HepG2 (cell line): ENCODE data around the gene ERC1. TPM values are rescaled to one million over a fixed set of nuclear protein-coding genes. Genes with fewer than 3 reads are reported as not detected.

Source experiments
- ATAC-seq: fragments of 200-7000 bp; cut with Tn5 transposase; 3 replicates; pipeline ENCODE4 v1.9.1; 2020; ENCODE audit warnings: mild to moderate bottlenecking, moderate library complexity
- BruUV-seq: library from RNA; stranded (reverse); fragments of 400-500 nt; replicated peaks from 2 replicates; lab custom pipeline; 2021; lab: Mats Ljungman, UMichigan
- CTCF ChIA-PET: fragments of 300-600 bp; formaldehyde crosslinking; extraction: SDS; loops from one replicate; lab custom pipeline; 2021; ENCODE audit warnings: low total read pairs, inconsistent platforms, low intra/inter-chr PET ratio; lab: Yijun Ruan, JAX
- POLR2A ChIA-PET: fragments of 350-600 bp; sonication (Branson Sonifier 250); formaldehyde crosslinking; loops from one replicate; lab custom pipeline; 2020; ENCODE audit warnings: antibody characterized with exemption, inconsistent platforms; lab: Yijun Ruan, JAX
- DNase-seq: peaks from one replicate; pipeline ENCODE4 v3.0.0-alpha.2; 2015; ENCODE audit warnings: low spot score
- FAIRE-seq: peaks from 3 replicates; lab custom pipeline; 2011; peaks lifted over from hg19 to GRCh38; lab: Jason Lieb, UNC
- H2AFZ ChIP-seq: one replicate; pipeline ENCODE4 v1.6.1; 2011; ENCODE audit warnings: low read length, inconsistent platforms
- H3K27ac ChIP-seq: fragments of 300-600 bp; 3 replicates; pipeline ENCODE4 v1.8.0; 2011; ENCODE audit warnings: mixed run types, mild to moderate bottlenecking, mixed read lengths, low read length, inconsistent platforms; ENCODE audit not compliant: insufficient read depth; ENCODE audit errors: extremely low read length
- H3K27me3 ChIP-seq, 2 experiments: fragments of 200-600 bp in 1 of 2; 2 replicates in 1 of 2; 3 replicates in 1 of 2; pipeline versions ENCODE4 v1.6.0 to v1.8.0; 2011; ENCODE audit warnings: low read length in 2 of 2, mild to moderate bottlenecking in 2 of 2, moderate library complexity in 2 of 2, inconsistent platforms in 1 of 2; ENCODE audit not compliant: insufficient read depth in 2 of 2, control insufficient read depth in 1 of 2
- H3K36me3 ChIP-seq, 2 experiments: fragments of 200-600 bp in 1 of 2; replicated peaks in 1 of 2; 2 replicates in 1 of 2; 3 replicates in 1 of 2; pipeline versions ENCODE4 v1.5.1 to v1.8.0; 2011; ENCODE audit warnings: low read length in 2 of 2, inconsistent platforms in 1 of 2; ENCODE audit not compliant: insufficient read depth in 2 of 2, control insufficient read depth in 1 of 2
- H3K4me1 ChIP-seq: 2 replicates; pipeline ENCODE4 v1.5.1; 2012; ENCODE audit warnings: low read length, inconsistent platforms; ENCODE audit not compliant: insufficient read depth
- H3K4me2 ChIP-seq: 2 replicates; pipeline ENCODE4 v1.6.0; 2011; ENCODE audit warnings: low read depth, low read length, inconsistent platforms
- H3K4me3 ChIP-seq, 3 experiments: fragments of 200-600 bp in 1 of 3; sonication (generic), shearing (Covaris generic) in 1 of 3; replicated peaks in 1 of 3; 2 replicates each; pipeline ENCODE4 v1.5.1; 2011 to 2016; ENCODE audit warnings: low read length in 3 of 3, inconsistent platforms in 2 of 3, low read depth in 2 of 3, mild to moderate bottlenecking in 2 of 3, control low read depth in 1 of 3, mixed read lengths in 1 of 3; ENCODE audit not compliant: insufficient read depth in 1 of 3
- H3K79me2 ChIP-seq: one replicate; pipeline ENCODE4 v1.6.1; 2011; ENCODE audit warnings: low read length, inconsistent platforms; ENCODE audit not compliant: insufficient read depth
- H3K9ac ChIP-seq: 2 replicates; pipeline ENCODE4 v1.6.0; 2011; ENCODE audit warnings: mild to moderate bottlenecking, low read depth, low read length, inconsistent platforms; ENCODE audit not compliant: insufficient read depth
- H3K9me3 ChIP-seq: 2 replicates; pipeline ENCODE4 v1.5.1; 2012; ENCODE audit warnings: mild to moderate bottlenecking, low read length
- H4K20me1 ChIP-seq: 2 replicates; pipeline ENCODE4 v1.6.0; 2011; ENCODE audit warnings: inconsistent platforms, mild to moderate bottlenecking, low read length, moderate library complexity; ENCODE audit not compliant: insufficient read depth
- AGO2 ChIP-seq: fragments of 200-400 bp; formaldehyde crosslinking; optimal IDR thresholded peaks from 2 replicates; pipeline ENCODE3; 2017; ENCODE audit warnings: mild to moderate bottlenecking, low read depth, low read length, moderate library complexity
- BORCS8-MEF2B ChIP-seq: sonication (generic); formaldehyde crosslinking; IDR thresholded peaks from 2 replicates; pipeline ENCODE4 v1.8.0; 2022; ENCODE audit warnings: mild to moderate bottlenecking, missing genetic modification reagents
- EEA1 ChIP-seq: sonication (generic); formaldehyde crosslinking; IDR thresholded peaks from 2 replicates; pipeline ENCODE4 v1.5.1; 2020; ENCODE audit warnings: mild to moderate bottlenecking, missing genetic modification reagents, borderline replicate concordance
- FLYWCH1 ChIP-seq: sonication (generic); formaldehyde crosslinking; IDR thresholded peaks from 2 replicates; pipeline ENCODE4 v1.8.1; 2023; ENCODE audit warnings: mild to moderate bottlenecking, missing genetic modification reagents
- HOXA7 ChIP-seq: sonication (generic); formaldehyde crosslinking; IDR thresholded peaks from 2 replicates; pipeline ENCODE4 v1.8.1; 2022; ENCODE audit warnings: mild to moderate bottlenecking, missing genetic modification reagents, moderate library complexity
- MBD4 ChIP-seq: IDR thresholded peaks from 2 replicates; pipeline ENCODE4 v1.6.1; 2012; ENCODE audit warnings: low read length, inconsistent platforms, borderline replicate concordance
- NFIC ChIP-seq: IDR thresholded peaks from 2 replicates; pipeline ENCODE4 v1.6.1; 2012; ENCODE audit warnings: mild to moderate bottlenecking, low read length, inconsistent platforms
- NPAS2 ChIP-seq: sonication (generic); formaldehyde crosslinking; IDR thresholded peaks from 2 replicates; pipeline ENCODE4 v1.8.0; 2022; ENCODE audit warnings: mild to moderate bottlenecking, missing genetic modification reagents, borderline replicate concordance
- TEAD3 ChIP-seq: optimal IDR thresholded peaks from 2 replicates; pipeline ENCODE3; 2016; ENCODE audit warnings: borderline replicate concordance
- ZNF260 ChIP-seq: sonication (generic); formaldehyde crosslinking; IDR thresholded peaks from 2 replicates; pipeline ENCODE4 v1.4.0; 2020; ENCODE audit warnings: missing genetic modification reagents, low read depth, mild to moderate bottlenecking, borderline replicate concordance
- ZNF331 ChIP-seq: sonication (generic); formaldehyde crosslinking; IDR thresholded peaks from 2 replicates; pipeline ENCODE4 v1.4.0; 2020; ENCODE audit warnings: missing genetic modification reagents
- ZNF382 ChIP-seq: sonication (generic); formaldehyde crosslinking; IDR thresholded peaks from 2 replicates; pipeline ENCODE4 v1.5.0; 2020; ENCODE audit warnings: missing genetic modification reagents, mild to moderate bottlenecking, borderline replicate concordance
- ZNF605 ChIP-seq: sonication (generic); formaldehyde crosslinking; IDR thresholded peaks from 2 replicates; pipeline ENCODE4 v1.8.0; 2022; ENCODE audit warnings: mild to moderate bottlenecking, missing genetic modification reagents
- ZNF616 ChIP-seq: sonication (generic); formaldehyde crosslinking; IDR thresholded peaks from 2 replicates; pipeline ENCODE4 v1.5.0; 2020; ENCODE audit warnings: low read depth, mild to moderate bottlenecking, missing genetic modification reagents
- ZSCAN29 ChIP-seq: sonication (generic); formaldehyde crosslinking; conservative IDR thresholded peaks from 2 replicates; pipeline ENCODE4 v1.4.0; 2020; ENCODE audit warnings: mild to moderate bottlenecking, missing genetic modification reagents
- WGBS: methylation state at CpG from one replicate; pipeline ENCODE4 v1.1.6; 2017; ENCODE audit warnings: low lambda C conversion rate; 5-methylcytosine and 5-hydroxymethylcytosine counted together
- in situ Hi-C: cut with HindIII; loops from 2 replicates; pipeline ENCODE4 v1.10.0; 2017; ENCODE audit warnings: low pct_unique_long_range_greater_than_20kb; ENCODE audit not compliant: extremely low pct_ligation_motif_present
- intact Hi-C: fragments of 100-400 bp; cut with micrococcal nuclease; formaldehyde crosslinking; loops from one replicate; pipeline ENCODE4 v1.10.0; 2022; ENCODE audit not compliant: unreplicated experiment
- polyA plus RNA-seq, 8 experiments: library from polyadenylated mRNA; depleted of rRNA in 3 of 8; stranded (reverse) in 7 of 8; unstranded in 1 of 8; fragments of >200 nt; fragmentation: Illumina TruSeq in 4 of 8; extraction: Trizol in 4 of 8; gene quantifications; 2 replicates each; pipeline versions ENCODE4 v1.2.1 to v1.2.3, GENCODE V29; 2011 to 2016; ENCODE audit warnings: low read depth in 4 of 8, missing spikeins in 1 of 8, mixed read lengths in 1 of 8; ENCODE audit not compliant: insufficient read depth in 1 of 8
- total RNA-seq, 5 experiments: library from RNA; depleted of rRNA; stranded (reverse); fragments of >200 nt; fragmentation: Illumina TruSeq; extraction: Trizol; gene quantifications; 2 replicates each; pipeline ENCODE4 v1.2.3, GENCODE V29; 2016; ENCODE audit warnings: low read depth in 1 of 5
- TF ChIP-seq, protein P1 (sequence below): sonication (generic); formaldehyde crosslinking; IDR thresholded peaks from 2 replicates; pipeline ENCODE4 v1.4.0; 2020; ENCODE audit warnings: low read depth, mild to moderate bottlenecking, missing genetic modification reagents
- TF ChIP-seq, protein P2 (sequence below): sonication (generic); formaldehyde crosslinking; IDR thresholded peaks from 2 replicates; pipeline ENCODE4 v1.5.1; 2020; ENCODE audit warnings: mild to moderate bottlenecking, moderate library complexity, missing genetic modification reagents

The ERC1 gene
- total and polyA plus RNA-seq, 2 of the 13 experiments (the other 11 are each of a cell fraction or from before 2014, with no cell fraction given) = 6.1 to 12.4 TPM

DNA sequence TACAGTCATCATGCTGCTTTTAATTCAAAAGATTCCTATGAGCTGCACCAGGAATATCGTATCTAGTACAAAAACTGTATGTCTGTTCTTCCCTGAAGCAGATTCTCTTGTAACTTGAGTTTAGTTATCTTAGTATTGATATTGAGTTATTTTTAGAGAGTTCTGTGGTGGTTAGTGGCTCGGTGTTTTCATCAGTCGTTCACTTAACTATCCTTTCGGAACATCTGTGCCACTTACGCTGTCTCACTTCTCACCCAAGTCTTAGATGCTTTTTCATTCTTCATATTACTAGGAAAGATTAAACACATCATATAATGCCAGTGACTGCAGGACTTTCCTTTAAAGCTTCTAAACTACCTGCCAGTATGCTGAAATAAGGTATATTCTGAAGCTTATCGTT is 352.4 kb downstream of the ERC1 start:
- CTCF ChIA-PET = no interaction called here
- no peaks in the 10 kb centered on the region for H4K20me1 ChIP-seq
- H3K36me3 ChIP-seq = no peaks in the 10 kb centered on the region; a peak in 1 of 5 replicates
- no peak overlapping the region for H3K27ac ChIP-seq
- no peak overlapping the region for H3K4me2 ChIP-seq
- H3K79me2 ChIP-seq = no peaks in the 10 kb centered on the region
- no peaks in the 10 kb centered on the region for H3K9me3 ChIP-seq
- intact Hi-C loops (no loop called here), in situ Hi-C loops (no loop called here)
- WGBS = 95% methylated on average over 6 of the region's 6 CpGs
- H3K9ac ChIP-seq = no peak overlapping the region
- H3K27me3 ChIP-seq = no peaks in the 10 kb centered on the region
- DNase-seq = no peak
- POLR2A ChIA-PET = no interaction called here
- peaks cover 6% of the 10 kb centered on the region for H3K4me1 ChIP-seq
- no peak overlapping the region for H3K4me3 ChIP-seq
- TF ChIP-seq, protein P1, sequence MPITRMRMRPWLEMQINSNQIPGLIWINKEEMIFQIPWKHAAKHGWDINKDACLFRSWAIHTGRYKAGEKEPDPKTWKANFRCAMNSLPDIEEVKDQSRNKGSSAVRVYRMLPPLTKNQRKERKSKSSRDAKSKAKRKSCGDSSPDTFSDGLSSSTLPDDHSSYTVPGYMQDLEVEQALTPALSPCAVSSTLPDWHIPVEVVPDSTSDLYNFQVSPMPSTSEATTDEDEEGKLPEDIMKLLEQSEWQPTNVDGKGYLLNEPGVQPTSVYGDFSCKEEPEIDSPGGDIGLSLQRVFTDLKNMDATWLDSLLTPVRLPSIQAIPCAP (CRISPR knock-in tag) = no peak
- TF ChIP-seq MBD4 (no peak), ZNF616 (CRISPR knock-in tag) (no peak), HOXA7 (CRISPR knock-in tag) (no peak), ZNF260 (CRISPR knock-in tag) (no peak), ZNF331 (CRISPR knock-in tag) (no peak), TEAD3 (CRISPR knock-in tag) (no peak), AGO2 (no peak), EEA1 (no peak), NPAS2 (CRISPR knock-in tag) (no peak), BORCS8-MEF2B (CRISPR knock-in tag) (no peak), NFIC (no peak), FLYWCH1 (CRISPR knock-in tag) (no peak), ZSCAN29 (no peak), ZNF605 (no peak), ZNF382 (CRISPR knock-in tag) (no peak)
- TF ChIP-seq, protein P2, sequence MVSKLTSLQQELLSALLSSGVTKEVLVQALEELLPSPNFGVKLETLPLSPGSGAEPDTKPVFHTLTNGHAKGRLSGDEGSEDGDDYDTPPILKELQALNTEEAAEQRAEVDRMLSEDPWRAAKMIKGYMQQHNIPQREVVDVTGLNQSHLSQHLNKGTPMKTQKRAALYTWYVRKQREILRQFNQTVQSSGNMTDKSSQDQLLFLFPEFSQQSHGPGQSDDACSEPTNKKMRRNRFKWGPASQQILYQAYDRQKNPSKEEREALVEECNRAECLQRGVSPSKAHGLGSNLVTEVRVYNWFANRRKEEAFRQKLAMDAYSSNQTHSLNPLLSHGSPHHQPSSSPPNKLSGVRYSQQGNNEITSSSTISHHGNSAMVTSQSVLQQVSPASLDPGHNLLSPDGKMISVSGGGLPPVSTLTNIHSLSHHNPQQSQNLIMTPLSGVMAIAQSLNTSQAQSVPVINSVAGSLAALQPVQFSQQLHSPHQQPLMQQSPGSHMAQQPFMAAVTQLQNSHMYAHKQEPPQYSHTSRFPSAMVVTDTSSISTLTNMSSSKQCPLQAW = no peak
- BruUV-seq = no TSS peak
- ATAC-seq = no peak
- no peak overlapping the region for H2AFZ ChIP-seq
- FAIRE-seq = no peak
